ENCODE data around the gene PCNX1. TPM values are rescaled to one million over a fixed set of nuclear protein-coding genes. Genes with fewer than 3 reads are reported as not detected.

Gene PCNX1
- polyA plus RNA-seq, 1 experiment = 33.2 TPM

GRCh38 chr14:70962935-70963334 lies 55.7 kb downstream of the PCNX1 start:
- no peak for TF ChIP-seq CTCF (IDR thresholded peaks at IDR 0.05; ENCODE audit: insufficient read depth, low read depth, low read length)
- H3K4me3 ChIP-seq (ENCODE audit: low read depth, low read length) = no peak overlapping the region
- ChIA-PET POLR2A (no interaction called here), CTCF (interaction anchor here (1.5 kb wide), 1 partner anchor 142 kb away, joined by 4 read pairs; no protein-coding TSS in a partner anchor)
- no peak for DNase-seq (ENCODE audit: low read depth)
- H3K36me3 ChIP-seq (ENCODE audit: control insufficient read depth, insufficient read depth, low read length) = peaks cover 2% of the 10 kb centered on the region; the same call in 1 of the 2 replicates
- no peaks in the 10 kb centered on the region for H3K27me3 ChIP-seq (ENCODE audit: control insufficient read depth, insufficient read depth, low read length)

GRCh38 chr14:70964492-70964891 lies 57.2 kb downstream of the PCNX1 start:
- TF ChIP-seq CTCF (IDR thresholded peaks at IDR 0.05; ENCODE audit: insufficient read depth, low read depth, low read length) = no peak
- CTCF ChIA-PET = interaction anchor here (1.1 to 1.3 kb wide), 3 partner anchors 8 to 147 kb away, joined by 4 to 5 read pairs (median 4); no protein-coding TSS in a partner anchor

GRCh38 chr14:70971560-70971959 lies 64.3 kb downstream of the PCNX1 start:
- CTCF ChIA-PET = interaction anchor here (3.4 kb wide), 1 partner anchor 153 kb away, joined by 54 read pairs; no protein-coding TSS in a partner anchor
- no peak for TF ChIP-seq CTCF (IDR thresholded peaks at IDR 0.05; ENCODE audit: insufficient read depth, low read depth, low read length)

More at GRCh38 chr14:70964492-70964891, 57.2 kb downstream of the PCNX1 start:
- POLR2A ChIA-PET = no interaction called here
- Histone ChIP-seq H3K4me3 (ENCODE audit: low read depth, low read length) (no peak overlapping the region), H3K36me3 (ENCODE audit: control insufficient read depth, insufficient read depth, low read length) (peaks cover 2% of the 10 kb centered on the region; the same call in 1 of the 2 replicates), H3K27me3 (ENCODE audit: control insufficient read depth, insufficient read depth, low read length) (no peaks in the 10 kb centered on the region)
- DNase-seq (ENCODE audit: low read depth) = no peak

GRCh38 chr14:70972107-70972976 lies 65.1 kb downstream of the PCNX1 start:
- peak; percentile 87 for TF ChIP-seq CTCF (IDR thresholded peaks at IDR 0.05; ENCODE audit: insufficient read depth, low read depth, low read length)
- no peaks in the 10 kb centered on the region for H3K27me3 ChIP-seq (ENCODE audit: control insufficient read depth, insufficient read depth, low read length)
- CTCF ChIA-PET = interaction anchor here (0.6 to 3.4 kb wide), 21 partner anchors 8 to 351 kb away, joined by 3 to 54 read pairs (median 5); partner anchors contain the start of gene PCNX1
- H3K4me3 ChIP-seq (ENCODE audit: low read depth, low read length) = no peak overlapping the region
- DNase-seq (ENCODE audit: low read depth) = peak; percentile 32
- POLR2A ChIA-PET = no interaction called here
- H3K36me3 ChIP-seq (ENCODE audit: control insufficient read depth, insufficient read depth, low read length) = peaks cover under 1% of the 10 kb centered on the region

More at GRCh38 chr14:70971560-70971959, 64.3 kb downstream of the PCNX1 start:
- H3K27me3 ChIP-seq (ENCODE audit: control insufficient read depth, insufficient read depth, low read length) = no peaks in the 10 kb centered on the region
- no peak overlapping the region for H3K4me3 ChIP-seq (ENCODE audit: low read depth, low read length)
- DNase-seq (ENCODE audit: low read depth) = no peak
- POLR2A ChIA-PET = no interaction called here
- H3K36me3 ChIP-seq (ENCODE audit: control insufficient read depth, insufficient read depth, low read length) = no peaks in the 10 kb centered on the region; the same call in none of the 2 replicates

- H3K27me3 ChIP-seq (ENCODE audit: control insufficient read depth, insufficient read depth, low read length) = no peaks in the 10 kb centered on the region
- H3K4me3 ChIP-seq (ENCODE audit: low read depth, low read length) = no peak overlapping the region
- CTCF ChIA-PET = interaction anchor here (0.6 to 4.3 kb wide), 6 partner anchors 11 to 159 kb away, joined by 3 to 22 read pairs (median 3); partner anchors contain the start of gene PCNX1
- TF ChIP-seq CTCF (IDR thresholded peaks at IDR 0.05; ENCODE audit: insufficient read depth, low read depth, low read length) = no peak
- DNase-seq (ENCODE audit: low read depth) = no peak
- H3K36me3 ChIP-seq (ENCODE audit: control insufficient read depth, insufficient read depth, low read length) = peaks cover 11% of the 10 kb centered on the region
- POLR2A ChIA-PET = interaction anchor here (0.6 kb wide), 1 partner anchor 75 kb away, joined by 4 read pairs; no protein-coding TSS in a partner anchor
Observed at GRCh38 chr14:70976591-70976990, 69.3 kb downstream of the PCNX1 start.
